H9 (cell line): ENCODE data around the gene NOP9. TPM values are rescaled to one million over a fixed set of nuclear protein-coding genes. Genes with fewer than 3 reads are reported as not detected.

Experiments
- DNase-seq: peaks from one replicate; pipeline ENCODE4 v3.0.0-alpha.2; 2017
- H2AFZ ChIP-seq: one replicate; pipeline ENCODE4 v1.6.1; 2013; ENCODE audit warnings: mild to moderate bottlenecking, low read length, control low read depth, moderate library complexity
- H2AK5ac ChIP-seq: 2 replicates; pipeline ENCODE4 v1.6.1; 2013; ENCODE audit warnings: low read length, control low read depth, mixed read lengths; ENCODE audit not compliant: insufficient read length
- H2BK120ac ChIP-seq: one replicate; pipeline ENCODE4 v1.6.1; 2013; ENCODE audit warnings: low read depth, mild to moderate bottlenecking, low read length, control low read depth, inconsistent platforms; ENCODE audit not compliant: poor library complexity, severe bottlenecking
- H2BK12ac ChIP-seq: 2 replicates; pipeline ENCODE4 v1.6.1; 2013; ENCODE audit warnings: low read length, control low read depth, mixed read lengths, low read depth; ENCODE audit not compliant: insufficient read length
- H2BK15ac ChIP-seq: 2 replicates; pipeline ENCODE4 v1.6.1; 2013; ENCODE audit warnings: low read depth, low read length, control low read depth
- H2BK20ac ChIP-seq: one replicate; pipeline ENCODE4 v1.6.1; 2013; ENCODE audit warnings: low read depth, mild to moderate bottlenecking, low read length, control low read depth, inconsistent platforms; ENCODE audit not compliant: poor library complexity, severe bottlenecking
- H2BK5ac ChIP-seq: 2 replicates; pipeline ENCODE4 v1.6.1; 2013; ENCODE audit warnings: low read length, control low read depth, mixed read lengths; ENCODE audit not compliant: insufficient read length
- H3K14ac ChIP-seq: 2 replicates; pipeline ENCODE4 v1.6.1; 2013; ENCODE audit warnings: low read length, control low read depth; ENCODE audit not compliant: insufficient read depth
- H3K18ac ChIP-seq: 2 replicates; pipeline ENCODE4 v1.6.1; 2013; ENCODE audit warnings: low read depth, mild to moderate bottlenecking, mixed read lengths, low read length, control low read depth; ENCODE audit not compliant: insufficient read length
- H3K23ac ChIP-seq: 2 replicates; pipeline ENCODE4 v1.6.1; 2013; ENCODE audit warnings: low read length, control low read depth, mixed read lengths, low read depth; ENCODE audit not compliant: insufficient read length
- H3K23me2 ChIP-seq: 2 replicates; pipeline ENCODE4 v1.6.1; 2013; ENCODE audit warnings: low read depth, mild to moderate bottlenecking, mixed read lengths, low read length, control low read depth; ENCODE audit not compliant: insufficient read length, poor library complexity, severe bottlenecking
- H3K27ac ChIP-seq: 2 replicates; pipeline ENCODE4 v1.5.1; 2013; ENCODE audit warnings: low read length, control low read depth, mixed read lengths, low read depth; ENCODE audit not compliant: insufficient read length
- H3K27me3 ChIP-seq: 2 replicates; pipeline ENCODE4 v1.6.1; 2013; ENCODE audit warnings: low read length, control low read depth, inconsistent platforms; ENCODE audit not compliant: insufficient read depth
- H3K4ac ChIP-seq: 2 replicates; pipeline ENCODE4 v1.6.1; 2013; ENCODE audit warnings: low read depth, mild to moderate bottlenecking, control low read depth, inconsistent platforms, low read length, moderate library complexity
- H3K4me1 ChIP-seq: 2 replicates; pipeline ENCODE4 v1.6.1; 2013; ENCODE audit warnings: low read length, control low read depth, inconsistent platforms; ENCODE audit not compliant: insufficient read depth
- H3K4me2 ChIP-seq: 2 replicates; pipeline ENCODE4 v1.6.1; 2013; ENCODE audit warnings: low read length, control low read depth, mixed read lengths; ENCODE audit not compliant: insufficient read length, insufficient read depth
- H3K56ac ChIP-seq: 2 replicates; pipeline ENCODE4 v1.6.1; 2013; ENCODE audit warnings: low read depth, mild to moderate bottlenecking, mixed read lengths, low read length, control low read depth; ENCODE audit not compliant: insufficient read length
- H3K79me1 ChIP-seq: 2 replicates; pipeline ENCODE4 v1.6.1; 2013; ENCODE audit warnings: low read depth, mild to moderate bottlenecking, moderate library complexity, low read length, control low read depth, inconsistent platforms; ENCODE audit not compliant: insufficient read depth, poor library complexity, severe bottlenecking
- H3K79me2 ChIP-seq: 2 replicates; pipeline ENCODE4 v1.6.1; 2013; ENCODE audit warnings: low read length, control low read depth, inconsistent platforms; ENCODE audit not compliant: insufficient read depth
- H3K9ac ChIP-seq: 2 replicates; pipeline ENCODE4 v1.6.1; 2013; ENCODE audit warnings: low read length, control low read depth, mixed read lengths; ENCODE audit not compliant: insufficient read length; ENCODE audit errors: extremely low read depth
- H3K9me3 ChIP-seq: one replicate; pipeline ENCODE4 v1.6.1; 2013; ENCODE audit warnings: low read depth, low read length, inconsistent platforms; ENCODE audit not compliant: control insufficient read depth
- H3T11ph ChIP-seq: one replicate; pipeline ENCODE4 v1.6.1; 2013; ENCODE audit warnings: mild to moderate bottlenecking, low read length, control low read depth, inconsistent platforms
- H4K20me1 ChIP-seq: one replicate; pipeline ENCODE4 v1.6.1; 2013; ENCODE audit not compliant: control insufficient read depth, insufficient read length, insufficient read depth
- H4K5ac ChIP-seq: 2 replicates; pipeline ENCODE4 v1.6.1; 2013; ENCODE audit warnings: low read depth, mild to moderate bottlenecking, mixed read lengths, low read length, control low read depth; ENCODE audit not compliant: insufficient read length
- H4K8ac ChIP-seq: replicated peaks from 2 replicates; pipeline ENCODE4 v1.6.1; 2013; ENCODE audit warnings: low read length, control low read depth, mixed read lengths, low read depth; ENCODE audit not compliant: insufficient read length
- H4K91ac ChIP-seq: 2 replicates; pipeline ENCODE4 v1.6.1; 2013; ENCODE audit warnings: low read depth, mild to moderate bottlenecking, moderate library complexity, mixed read lengths, low read length, control low read depth; ENCODE audit not compliant: insufficient read length
- H3K27ac Mint-ChIP-seq, 3 experiments: 2 replicates in 2 of 3; 3 replicates in 1 of 3; pipeline ENCODE4 v1.8.0; 2020 to 2021; ENCODE audit warnings: mixed read lengths in 3 of 3, mild to moderate bottlenecking in 1 of 3, moderate library complexity in 1 of 3
- H3K27me3 Mint-ChIP-seq: 2 replicates; pipeline ENCODE4 v1.8.0; 2021; ENCODE audit warnings: low read depth, mild to moderate bottlenecking, moderate library complexity, mixed read lengths
- H3K36me3 Mint-ChIP-seq, 3 experiments: 2 replicates in 2 of 3; 3 replicates in 1 of 3; pipeline ENCODE4 v1.8.0; 2020 to 2021; ENCODE audit warnings: low read depth in 3 of 3, mixed read lengths in 3 of 3; ENCODE audit not compliant: insufficient read depth in 1 of 3
- H3K4me1 Mint-ChIP-seq, 2 experiments: 2 replicates each; pipeline ENCODE4 v1.8.0; 2020; ENCODE audit warnings: mixed read lengths in 2 of 2
- H3K4me3 Mint-ChIP-seq, 2 experiments: 2 replicates in 1 of 2; 3 replicates in 1 of 2; pipeline ENCODE4 v1.8.0; 2020 to 2021; ENCODE audit warnings: mild to moderate bottlenecking in 2 of 2, mixed read lengths in 2 of 2, moderate library complexity in 1 of 2
- H3K9me3 Mint-ChIP-seq, 2 experiments: 2 replicates in 1 of 2; 3 replicates in 1 of 2; pipeline ENCODE4 v1.8.0; 2020; ENCODE audit warnings: mild to moderate bottlenecking in 2 of 2, mixed read lengths in 2 of 2, moderate library complexity in 1 of 2
- WGBS: extraction: QIAGEN DNeasy Blood & Tissue Kit; methylation state at CpG from one replicate; pipeline ENCODE4 v1.1.7; 2013; ENCODE audit warnings: missing lambda C conversion rate, low lambda C conversion rate, mixed read lengths; ENCODE audit not compliant: insufficient read length; ENCODE audit errors: extremely low coverage; 5-methylcytosine and 5-hydroxymethylcytosine counted together
- total RNA-seq: library from RNA; stranded (reverse); gene quantifications from 2 replicates; pipeline ENCODE4 v1.2.1, GENCODE V29; 2021
- TF ChIP-seq, protein P1 (sequence below): fragments of 200-600 bp; sonication (generic); conservative IDR thresholded peaks from 3 replicates; pipeline ENCODE4 v1.8.0; 2021; ENCODE audit warnings: antibody characterized with exemption, mild to moderate bottlenecking

The NOP9 gene
- total RNA-seq, 1 experiment from 2014 or later = 34.7 TPM

DNA sequence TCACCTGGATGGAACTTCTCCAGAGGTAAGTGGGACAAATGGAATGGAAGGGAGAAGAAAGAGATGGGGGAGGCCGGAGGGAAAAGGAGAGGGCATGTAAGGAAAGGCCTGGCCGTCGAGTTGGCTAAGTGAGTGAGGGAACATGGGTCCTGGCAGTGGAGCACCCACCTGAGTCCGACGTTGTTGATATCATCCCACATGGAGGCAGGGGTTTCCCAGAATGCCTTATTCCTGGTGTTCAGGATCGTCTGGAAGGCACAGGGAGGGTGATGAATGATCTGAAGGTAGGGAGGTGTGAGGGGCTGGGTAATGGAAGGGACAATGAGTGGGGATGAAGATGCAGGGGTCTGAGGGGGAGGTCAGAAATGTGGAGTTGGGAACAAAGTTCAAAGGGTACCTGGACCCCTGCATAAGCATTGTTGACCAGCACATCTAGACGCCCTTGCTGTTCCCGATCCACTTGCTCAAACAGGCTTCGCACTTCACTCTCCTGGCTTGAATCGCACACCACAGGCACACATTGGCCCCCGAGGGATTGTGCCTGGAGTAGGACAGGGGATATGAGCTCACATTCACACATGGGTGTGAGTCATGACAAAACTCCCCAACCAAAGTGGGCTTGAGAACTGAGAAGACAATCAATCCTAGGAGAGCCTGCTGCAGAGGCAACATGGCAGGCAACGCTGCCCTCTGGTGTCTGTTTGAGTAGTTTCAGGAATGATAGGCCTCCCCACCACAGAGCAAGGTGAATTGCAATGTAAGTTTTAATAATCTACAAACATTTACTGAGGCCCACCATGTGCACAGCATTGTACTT, 3.1 kb upstream of the NOP9 start:
- Histone ChIP-seq H4K91ac (no peak overlapping the region), H3K9ac (no peak overlapping the region), H3K4me1 (peaks cover 4% of the 10 kb centered on the region; the same call in 1 of the 2 replicates), H2AK5ac (no peak overlapping the region), H2BK15ac (no peak overlapping the region), H2BK120ac (no peak overlapping the region), H3K27ac (no peak overlapping the region), H2BK5ac (no peak overlapping the region), H3T11ph (no peak overlapping the region), H4K8ac (no peak overlapping the region), H3K23ac (no peak overlapping the region), H3K23me2 (peaks cover 11% of the 10 kb centered on the region), H3K27me3 (no peaks in the 10 kb centered on the region), H3K18ac (no peak overlapping the region), H4K20me1 (no peaks in the 10 kb centered on the region), H3K14ac (no peak overlapping the region), H2BK12ac (no peak overlapping the region), H3K4me2 (no peak overlapping the region), H3K9me3 (no peaks in the 10 kb centered on the region), H3K79me2 (peaks cover 4% of the 10 kb centered on the region; the same call in 1 of the 2 replicates), H3K79me1 (peaks cover 3% of the 10 kb centered on the region), H4K5ac (no peak overlapping the region), H3K4ac (no peak overlapping the region), H2AFZ (no peak overlapping the region), H3K56ac (no peak overlapping the region), H2BK20ac (no peak overlapping the region)
- TF ChIP-seq, protein P1, sequence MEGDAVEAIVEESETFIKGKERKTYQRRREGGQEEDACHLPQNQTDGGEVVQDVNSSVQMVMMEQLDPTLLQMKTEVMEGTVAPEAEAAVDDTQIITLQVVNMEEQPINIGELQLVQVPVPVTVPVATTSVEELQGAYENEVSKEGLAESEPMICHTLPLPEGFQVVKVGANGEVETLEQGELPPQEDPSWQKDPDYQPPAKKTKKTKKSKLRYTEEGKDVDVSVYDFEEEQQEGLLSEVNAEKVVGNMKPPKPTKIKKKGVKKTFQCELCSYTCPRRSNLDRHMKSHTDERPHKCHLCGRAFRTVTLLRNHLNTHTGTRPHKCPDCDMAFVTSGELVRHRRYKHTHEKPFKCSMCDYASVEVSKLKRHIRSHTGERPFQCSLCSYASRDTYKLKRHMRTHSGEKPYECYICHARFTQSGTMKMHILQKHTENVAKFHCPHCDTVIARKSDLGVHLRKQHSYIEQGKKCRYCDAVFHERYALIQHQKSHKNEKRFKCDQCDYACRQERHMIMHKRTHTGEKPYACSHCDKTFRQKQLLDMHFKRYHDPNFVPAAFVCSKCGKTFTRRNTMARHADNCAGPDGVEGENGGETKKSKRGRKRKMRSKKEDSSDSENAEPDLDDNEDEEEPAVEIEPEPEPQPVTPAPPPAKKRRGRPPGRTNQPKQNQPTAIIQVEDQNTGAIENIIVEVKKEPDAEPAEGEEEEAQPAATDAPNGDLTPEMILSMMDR = peak; percentile 80
- peaks cover 21 to 22% of the 10 kb centered on the region in 2 experiments for H3K4me1 Mint-ChIP-seq
- WGBS = no CpG with 5 or more reads among the region's 12 CpGs
- H3K36me3 Mint-ChIP-seq = peaks cover 4 to 35% (median 20%) of the 10 kb centered on the region in 3 experiments
- DNase-seq = peak; percentile 68
- peak overlapping the region in 1 of 3 experiments; percentile 95; a peak in 2 of 7 replicates for H3K27ac Mint-ChIP-seq
- H3K9me3 Mint-ChIP-seq = no peaks in the 10 kb centered on the region; a peak in 1 of 5 replicates
- H3K4me3 Mint-ChIP-seq = peak overlapping the region in 1 of 2 experiments; percentile 21; a peak in 2 of 5 replicates
- H3K27me3 Mint-ChIP-seq = no peaks in the 10 kb centered on the region; the same call in 1 of the 2 replicates
